Measurements from ENCODE around the gene ZNHIT6.

DNA sequence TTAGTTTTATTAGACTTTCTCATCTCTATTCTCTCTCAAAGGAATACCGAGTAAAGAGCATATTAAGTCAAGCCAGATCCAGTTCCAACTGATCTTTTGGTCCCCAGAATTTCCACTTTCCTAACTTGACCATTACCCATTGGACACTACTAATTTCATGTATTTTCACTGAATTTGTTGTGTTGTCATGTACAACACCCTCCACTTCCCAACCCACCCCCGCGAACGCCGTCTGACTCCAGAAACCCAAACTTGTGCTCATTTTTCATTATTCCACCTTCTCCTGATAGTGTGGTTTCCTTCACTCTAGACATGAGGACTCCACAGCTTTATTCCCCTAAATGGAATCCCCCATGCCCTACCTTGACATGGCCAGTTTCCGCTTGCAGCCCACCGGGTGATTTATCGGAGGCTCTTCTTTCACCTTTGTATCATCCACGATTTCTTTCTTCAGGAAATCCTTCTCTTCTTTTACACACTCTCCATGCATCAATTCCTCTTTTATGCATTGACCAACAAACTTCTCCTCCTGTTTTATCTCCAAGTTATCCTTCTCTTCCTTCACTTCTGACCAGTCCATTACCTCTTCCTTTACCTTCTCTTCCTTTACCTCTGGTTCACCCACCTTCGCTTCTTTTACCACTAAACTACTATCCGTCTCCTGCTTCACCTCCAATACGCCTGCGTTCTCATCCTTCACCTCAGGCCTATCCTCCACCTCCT is 805 bp downstream of the ZNHIT6 start:
- TF ChIP-seq, protein P1, sequence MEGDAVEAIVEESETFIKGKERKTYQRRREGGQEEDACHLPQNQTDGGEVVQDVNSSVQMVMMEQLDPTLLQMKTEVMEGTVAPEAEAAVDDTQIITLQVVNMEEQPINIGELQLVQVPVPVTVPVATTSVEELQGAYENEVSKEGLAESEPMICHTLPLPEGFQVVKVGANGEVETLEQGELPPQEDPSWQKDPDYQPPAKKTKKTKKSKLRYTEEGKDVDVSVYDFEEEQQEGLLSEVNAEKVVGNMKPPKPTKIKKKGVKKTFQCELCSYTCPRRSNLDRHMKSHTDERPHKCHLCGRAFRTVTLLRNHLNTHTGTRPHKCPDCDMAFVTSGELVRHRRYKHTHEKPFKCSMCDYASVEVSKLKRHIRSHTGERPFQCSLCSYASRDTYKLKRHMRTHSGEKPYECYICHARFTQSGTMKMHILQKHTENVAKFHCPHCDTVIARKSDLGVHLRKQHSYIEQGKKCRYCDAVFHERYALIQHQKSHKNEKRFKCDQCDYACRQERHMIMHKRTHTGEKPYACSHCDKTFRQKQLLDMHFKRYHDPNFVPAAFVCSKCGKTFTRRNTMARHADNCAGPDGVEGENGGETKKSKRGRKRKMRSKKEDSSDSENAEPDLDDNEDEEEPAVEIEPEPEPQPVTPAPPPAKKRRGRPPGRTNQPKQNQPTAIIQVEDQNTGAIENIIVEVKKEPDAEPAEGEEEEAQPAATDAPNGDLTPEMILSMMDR (IDR thresholded peaks at IDR 0.05) = no peak
- no peak for TF ChIP-seq EZH2 (IDR thresholded peaks at IDR 0.05; ENCODE audit: borderline replicate concordance, insufficient read depth, low read depth, low read length, poor library complexity, severe bottlenecking)

Measured in B cell (primary cell).